CD4-positive, alpha-beta T cell treated with Interleukin-4 for 4 hours (primary cell): Measurements from ENCODE around the gene SEZ6.

Experiments
- DNase-seq: peaks from one replicate; pipeline ENCODE4 v3.0.0-alpha.2; 2020

The SEZ6 gene

GRCh38 chr17:28970879-28971278, 35.0 kb downstream of the SEZ6 start:
- no peak for DNase-seq

- DNase-seq, result no peak
These were observed 36.0 kb downstream of the SEZ6 start for GRCh38 chr17:28969706-28970393.

- no peak for DNase-seq
These were observed 36.9 kb downstream of the SEZ6 start for GRCh38 chr17:28968914-28969295.

- no peak for DNase-seq
These were observed 37.5 kb downstream of the SEZ6 start for GRCh38 chr17:28968231-28968913.

- no peak for DNase-seq
These were observed 38.4 kb downstream of the SEZ6 start for GRCh38 chr17:28967221-28968135.

- DNase-seq, result no peak
These were observed 42.0 kb downstream of the SEZ6 start for GRCh38 chr17:28963841-28964240.

GRCh38 chr17:28963055-28963611, 42.7 kb downstream of the SEZ6 start:
- DNase-seq, result no peak

GRCh38 chr17:28961391-28961790, 44.4 kb downstream of the SEZ6 start:
- no peak for DNase-seq

- DNase-seq, result no peak
These were observed 45.4 kb downstream of the SEZ6 start for GRCh38 chr17:28960256-28961061.

- no peak for DNase-seq
These were observed 46.4 kb downstream of the SEZ6 start for GRCh38 chr17:28959471-28959871.

- DNase-seq, result no peak
These were observed 46.9 kb downstream of the SEZ6 start for GRCh38 chr17:28958820-28959455.

- DNase-seq, result no peak
These were observed 47.9 kb downstream of the SEZ6 start for GRCh38 chr17:28957992-28958355.

- no peak for DNase-seq
These were observed 48.4 kb downstream of the SEZ6 start for GRCh38 chr17:28957277-28957991.

GRCh38 chr17:28956861-28957260, 49.0 kb downstream of the SEZ6 start:
- no peak for DNase-seq

GRCh38 chr17:28956112-28956511, 49.7 kb downstream of the SEZ6 start:
- no peak for DNase-seq

GRCh38 chr17:28955408-28955807, 50.4 kb downstream of the SEZ6 start:
- DNase-seq, result no peak

GRCh38 chr17:28954886-28955285, 50.9 kb downstream of the SEZ6 start:
- DNase-seq, result no peak

GRCh38 chr17:28953444-28954118, 52.3 kb downstream of the SEZ6 start:
- peak; percentile 45 for DNase-seq

GRCh38 chr17:28951991-28952975, 53.5 kb downstream of the SEZ6 start:
- DNase-seq, result peak; percentile 100
